ENCODE data around the gene MYH14.
"Not testable (repeated sequence)": the region's sequence is repeated elsewhere in the genome, so short reads cannot be mapped to it uniquely, and the experiment has no call there.

The MYH14 gene

GRCh38 chr19:50322931-50323781 lies 119.7 kb downstream of the MYH14 start:
- no peak for DNase-seq

- DNase-seq, result no peak
Observed at GRCh38 chr19:50323782-50324133, 120.3 kb downstream of the MYH14 start.

GRCh38 chr19:50324331-50324730 lies 120.9 kb downstream of the MYH14 start:
- DNase-seq, result no peak

GRCh38 chr19:50325310-50326100 lies 122.1 kb downstream of the MYH14 start:
- peak; percentile 70 for DNase-seq

- no peak for DNase-seq
Observed at GRCh38 chr19:50326101-50326664, 122.8 kb downstream of the MYH14 start.

- DNase-seq, result no peak
Observed at GRCh38 chr19:50327013-50327412, 123.6 kb downstream of the MYH14 start.

GRCh38 chr19:50327461-50328223 lies 124.2 kb downstream of the MYH14 start:
- no peak for DNase-seq

GRCh38 chr19:50328224-50328872 lies 124.9 kb downstream of the MYH14 start:
- DNase-seq, result no peak

GRCh38 chr19:50328873-50329145 lies 125.4 kb downstream of the MYH14 start:
- no peak for DNase-seq

- DNase-seq, result peak; percentile 98
Observed at GRCh38 chr19:50329146-50329925, 125.9 kb downstream of the MYH14 start, which contains the start of gene KCNC3. Gene KCNC3, minus strand, starts transcription at chr19:50329377. Its CDS starts 295 bp downstream, at chr19:50329082.

- DNase-seq, result not testable (repeated sequence)
Observed at GRCh38 chr19:50329926-50330294, 126.5 kb downstream of the MYH14 start.

GRCh38 chr19:50330365-50331078 lies 127.1 kb downstream of the MYH14 start:
- peak; percentile 89 for DNase-seq

- peak; percentile 35 for DNase-seq
Observed at GRCh38 chr19:50331221-50331993, 128.0 kb downstream of the MYH14 start.

- no peak for DNase-seq
Observed at GRCh38 chr19:50331994-50332243, 128.5 kb downstream of the MYH14 start.

GRCh38 chr19:50332244-50333038 lies 129.0 kb downstream of the MYH14 start:
- DNase-seq, result no peak

- peak; percentile 94 for DNase-seq
Observed at GRCh38 chr19:50333235-50333736, 129.9 kb downstream of the MYH14 start.

- DNase-seq, result no peak
Observed at GRCh38 chr19:50333737-50334617, 130.6 kb downstream of the MYH14 start.

GRCh38 chr19:50334741-50335421 lies 131.5 kb downstream of the MYH14 start:
- DNase-seq, result no peak
